Measurements from ENCODE around the gene PPP1R12B. TPM values are rescaled to one million over a fixed set of nuclear protein-coding genes. Genes with fewer than 3 reads are reported as not detected.
"Not testable (repeated sequence)": the region's sequence is repeated elsewhere in the genome, so short reads cannot be mapped to it uniquely, and the experiment has no call there.

The PPP1R12B gene
- total RNA-seq, 4 donors from 2014 or later = 197 to 386 (median 303) TPM

DNA sequence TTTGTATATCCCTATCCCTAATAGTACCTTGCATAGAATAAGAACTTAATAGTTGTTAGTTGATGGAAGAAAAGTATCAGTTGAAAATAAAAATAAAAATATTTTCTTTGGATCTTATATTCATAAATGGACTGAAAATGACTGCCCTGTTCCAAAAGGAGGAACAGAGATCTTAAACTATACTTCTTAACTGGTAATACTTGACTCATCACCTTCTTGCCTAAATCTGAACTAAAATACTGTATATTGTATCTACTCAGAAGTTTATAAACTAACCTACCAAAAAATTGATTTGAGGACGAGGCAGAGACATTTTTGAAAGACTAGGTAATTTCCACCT, 182.9 kb downstream of the PPP1R12B start:
- Histone ChIP-seq H3K36me3 (no peaks in the 10 kb centered on the region), H3K4me1 (no peaks in the 10 kb centered on the region), H3K27ac (peak overlapping the region; percentile 61 to 77), H3K9me3 (no peaks in the 10 kb centered on the region), H3K4me3 (no peak overlapping the region), H3K27me3 (no peaks in the 10 kb centered on the region)
- no peak for DNase-seq
- no peak for TF ChIP-seq POLR2A (IDR thresholded peaks at IDR 0.05)
- TF ChIP-seq, protein P1, sequence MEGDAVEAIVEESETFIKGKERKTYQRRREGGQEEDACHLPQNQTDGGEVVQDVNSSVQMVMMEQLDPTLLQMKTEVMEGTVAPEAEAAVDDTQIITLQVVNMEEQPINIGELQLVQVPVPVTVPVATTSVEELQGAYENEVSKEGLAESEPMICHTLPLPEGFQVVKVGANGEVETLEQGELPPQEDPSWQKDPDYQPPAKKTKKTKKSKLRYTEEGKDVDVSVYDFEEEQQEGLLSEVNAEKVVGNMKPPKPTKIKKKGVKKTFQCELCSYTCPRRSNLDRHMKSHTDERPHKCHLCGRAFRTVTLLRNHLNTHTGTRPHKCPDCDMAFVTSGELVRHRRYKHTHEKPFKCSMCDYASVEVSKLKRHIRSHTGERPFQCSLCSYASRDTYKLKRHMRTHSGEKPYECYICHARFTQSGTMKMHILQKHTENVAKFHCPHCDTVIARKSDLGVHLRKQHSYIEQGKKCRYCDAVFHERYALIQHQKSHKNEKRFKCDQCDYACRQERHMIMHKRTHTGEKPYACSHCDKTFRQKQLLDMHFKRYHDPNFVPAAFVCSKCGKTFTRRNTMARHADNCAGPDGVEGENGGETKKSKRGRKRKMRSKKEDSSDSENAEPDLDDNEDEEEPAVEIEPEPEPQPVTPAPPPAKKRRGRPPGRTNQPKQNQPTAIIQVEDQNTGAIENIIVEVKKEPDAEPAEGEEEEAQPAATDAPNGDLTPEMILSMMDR (IDR thresholded peaks at IDR 0.05) = no peak
- intact Hi-C loops (cut with DNase I; ENCODE audit: low total_unique reads) = no loop called here

- H3K4me1 ChIP-seq; H3K4me3 ChIP-seq; H3K36me3 ChIP-seq; intact Hi-C loops (cut with DNase I; ENCODE audit: low total_unique reads); H3K9me3 ChIP-seq; H3K27me3 ChIP-seq: not testable (repeated sequence)
- H3K27ac ChIP-seq = peak overlapping the region; percentile 61 to 77
- peak in 1 of 2 donors; percentile 71 for DNase-seq
Measured at GRCh38 chr1:202531812-202532616, 183.5 kb downstream of the PPP1R12B start.

DNA sequence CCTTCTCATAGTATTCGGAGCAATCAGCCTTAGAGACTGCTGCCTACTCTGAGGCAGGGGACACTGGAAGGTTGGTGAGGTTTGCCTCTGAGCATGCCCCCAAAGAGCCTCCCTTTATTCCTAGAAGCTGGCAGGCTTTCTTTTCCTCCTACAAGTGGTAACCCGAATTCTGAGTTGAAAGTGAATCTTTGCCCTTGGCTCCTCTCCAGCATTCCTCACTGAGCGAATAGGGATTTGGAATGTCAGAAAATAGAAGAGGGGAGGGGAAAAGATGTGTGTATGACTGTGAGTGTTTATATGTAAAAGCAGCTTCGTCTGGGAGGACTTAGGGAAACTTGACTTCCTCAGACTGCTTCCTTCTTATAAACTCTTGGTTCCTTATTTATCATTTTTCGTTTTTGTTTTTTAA, 190.7 kb downstream of the PPP1R12B start:
- intact Hi-C loops (cut with DNase I; ENCODE audit: low total_unique reads); H3K27me3 ChIP-seq; H3K4me1 ChIP-seq; H3K36me3 ChIP-seq; H3K9me3 ChIP-seq: not testable (repeated sequence)
- peak; percentile 67 to 86 for TF ChIP-seq POLR2A (IDR thresholded peaks at IDR 0.05)
- DNase-seq = peak; percentile 62 to 87
- Histone ChIP-seq H3K4me3 (peak overlapping the region; percentile 49 to 73), H3K27ac (peak overlapping the region; percentile 96 to 99)

- H3K9me3 ChIP-seq; H3K4me1 ChIP-seq; DNase-seq; H3K27me3 ChIP-seq; intact Hi-C loops (cut with DNase I; ENCODE audit: low total_unique reads); H3K36me3 ChIP-seq: not testable (repeated sequence)
- Histone ChIP-seq H3K4me3 (peak overlapping the region; percentile 49 to 73), H3K27ac (peak overlapping the region; percentile 96 to 99)
Measured at GRCh38 chr1:202539583-202539982, 191.1 kb downstream of the PPP1R12B start.

DNA sequence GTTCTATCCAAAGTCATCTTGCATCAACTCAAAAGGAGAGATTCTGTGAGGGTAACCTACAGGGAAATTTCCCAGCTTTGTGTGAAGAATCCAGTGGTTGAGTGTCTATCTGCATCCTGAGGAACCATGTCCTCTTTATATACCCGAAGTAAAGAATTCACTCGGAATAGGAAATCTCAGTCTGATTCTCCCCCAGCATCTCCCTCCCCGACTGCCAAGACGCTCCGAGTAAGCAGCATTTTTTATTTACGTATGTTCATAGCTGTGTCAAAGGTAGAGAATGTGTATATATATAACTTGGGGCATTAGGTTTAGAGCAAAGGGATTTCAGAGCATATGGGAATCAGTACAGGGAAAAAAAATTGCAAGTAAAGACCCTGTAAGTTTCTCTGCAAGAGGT, 191.5 kb downstream of the PPP1R12B start:
- no peak for DNase-seq
- Histone ChIP-seq H3K4me3 (peak overlapping the region; percentile 49 to 73), H3K4me1 (no peaks in the 10 kb centered on the region), H3K36me3 (no peaks in the 10 kb centered on the region), H3K9me3 (no peaks in the 10 kb centered on the region), H3K27me3 (no peaks in the 10 kb centered on the region), H3K27ac (peak overlapping the region; percentile 96 to 99)
- TF ChIP-seq, protein P1 (IDR thresholded peaks at IDR 0.05) = no peak
- no peak for TF ChIP-seq POLR2A (IDR thresholded peaks at IDR 0.05)
- intact Hi-C loops (cut with DNase I; ENCODE audit: low total_unique reads) = no loop called here

- Histone ChIP-seq H3K4me1 (no peaks in the 10 kb centered on the region), H3K9me3 (no peaks in the 10 kb centered on the region), H3K4me3 (peak overlapping the region; percentile 49 to 73), H3K36me3 (no peaks in the 10 kb centered on the region), H3K27ac (peak overlapping the region; percentile 96 to 99), H3K27me3 (no peaks in the 10 kb centered on the region)
- TF ChIP-seq, protein P1 (IDR thresholded peaks at IDR 0.05) = no peak
- no peak for TF ChIP-seq POLR2A (IDR thresholded peaks at IDR 0.05)
- no peak for DNase-seq
- intact Hi-C loops (cut with DNase I; ENCODE audit: low total_unique reads) = no loop called here
Measured at GRCh38 chr1:202540448-202540847, 191.9 kb downstream of the PPP1R12B start.

Data from uterus (tissue), 4 donors.